DOHH2 (cell line): ENCODE data around the gene PARP15.

ENCODE experiments used
- CTCF ChIP-seq: fragments of 200-600 bp; sonication (generic); IDR thresholded peaks from one replicate; pipeline ENCODE4 v1.5.1; 2014; ENCODE audit warnings: antibody characterized with exemption, mild to moderate bottlenecking, low read depth, low read length; ENCODE audit not compliant: poor library complexity, severe bottlenecking
- EZH2phosphoT487 ChIP-seq: fragments of 200-600 bp; sonication (generic); IDR thresholded peaks from 2 replicates; pipeline ENCODE4 v1.6.1; 2017; ENCODE audit warnings: borderline replicate concordance, mild to moderate bottlenecking, antibody characterized with exemption, low read length, moderate library complexity, mixed read lengths

GRCh38 chr3:122586773-122587485 lies 9.5 kb downstream of the PARP15 start:
- TF ChIP-seq CTCF (no peak), EZH2phosphoT487 (no peak)
